NCI-H345 (cell line): Measurements from ENCODE around the gene ELF1.
"Not testable (repeated sequence)": the region's sequence is repeated elsewhere in the genome, so short reads cannot be mapped to it uniquely, and the experiment has no call there.

Experiments used
- DNase-seq: peaks from one replicate; lab custom pipeline; 2025; lab: John Stamatoyannopoulos, UW

Gene ELF1

DNA sequence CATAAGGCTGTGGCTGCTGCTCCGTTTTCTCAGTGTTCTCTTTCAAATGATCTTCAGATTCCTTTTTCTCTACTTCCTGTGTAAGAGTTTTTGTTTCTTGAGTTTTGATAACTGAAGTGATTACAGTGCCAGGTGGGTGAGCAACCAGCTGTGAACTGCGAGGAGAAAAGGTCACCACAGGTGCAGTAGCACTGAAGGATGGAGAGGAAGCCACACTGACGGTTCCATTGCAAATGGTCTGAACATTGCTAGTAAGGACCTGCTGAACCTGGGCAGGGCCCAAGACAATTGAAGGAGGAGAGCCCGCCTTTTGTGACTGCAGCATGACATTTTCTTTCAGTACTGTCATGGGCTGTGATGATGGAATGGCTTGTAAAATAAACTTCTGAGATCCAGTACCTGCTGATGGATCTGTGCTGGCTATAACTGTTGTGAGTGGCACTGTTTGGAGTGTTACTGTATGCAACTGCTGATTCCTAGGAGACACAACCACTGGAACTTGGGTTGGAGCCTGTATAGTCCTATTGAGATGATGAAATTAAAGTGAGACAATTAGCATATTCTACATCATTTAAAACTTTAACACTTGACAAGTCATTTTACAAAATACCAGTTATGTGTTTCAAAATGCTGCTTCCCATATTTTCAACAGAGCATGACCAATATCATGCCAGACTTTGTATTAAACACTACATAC, 85.5 kb downstream of the ELF1 start:
- DNase-seq = no peak

- DNase-seq = no peak
These were observed 86.9 kb downstream of the ELF1 start for GRCh38 chr13:40932252-40932651.

- no peak for DNase-seq
These were observed 87.4 kb downstream of the ELF1 start for GRCh38 chr13:40931719-40932118.

DNA sequence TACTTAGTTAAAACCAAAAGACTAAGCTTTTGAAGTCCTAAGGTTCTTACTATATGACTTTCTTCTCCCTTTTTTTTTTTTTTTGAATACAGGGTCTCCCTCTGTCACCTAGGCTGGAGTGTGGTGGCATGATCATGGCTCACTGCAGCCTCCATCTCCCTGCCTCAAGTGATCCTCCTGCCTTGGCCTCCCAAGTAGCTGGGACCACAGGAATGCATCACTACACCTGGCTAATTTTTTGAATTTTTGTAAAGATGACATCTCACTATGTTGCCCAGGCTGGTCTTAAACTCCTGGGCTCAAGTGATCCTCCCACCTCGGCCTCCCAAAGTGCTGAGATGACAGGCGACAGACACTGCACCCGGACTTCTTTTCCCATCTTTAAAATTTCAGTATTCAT, 89.2 kb downstream of the ELF1 start:
- DNase-seq = not testable (repeated sequence)

DNA sequence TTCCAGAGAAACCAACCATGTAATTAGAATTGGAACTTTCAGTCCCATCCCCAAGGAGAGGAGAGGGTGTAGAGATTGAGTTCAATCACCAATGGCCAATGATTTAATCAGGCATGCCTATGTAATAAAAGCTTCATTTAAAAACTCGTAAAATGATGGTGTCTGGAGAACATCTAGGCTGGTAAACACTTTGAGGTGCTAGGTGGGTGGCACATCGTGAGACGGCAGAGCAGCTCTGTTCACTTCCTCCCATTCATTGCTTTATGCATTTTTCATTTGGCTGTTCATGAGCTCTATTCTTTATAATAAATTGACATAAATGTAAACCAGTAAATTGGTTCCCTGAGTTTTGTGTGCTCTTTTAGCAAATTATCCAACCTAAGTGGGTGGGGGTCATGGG, 90.1 kb downstream of the ELF1 start:
- no peak for DNase-seq

- no peak for DNase-seq
These were observed 91.2 kb downstream of the ELF1 start for GRCh38 chr13:40927929-40928328.

- no peak for DNase-seq
These were observed 95.2 kb downstream of the ELF1 start for GRCh38 chr13:40923867-40924266.

- DNase-seq = no peak
These were observed 96.6 kb downstream of the ELF1 start for GRCh38 chr13:40922437-40923040.

- DNase-seq = no peak
These were observed 98.3 kb downstream of the ELF1 start for GRCh38 chr13:40920826-40921225.

GRCh38 chr13:40919901-40920300, 99.2 kb downstream of the ELF1 start:
- DNase-seq = not testable (repeated sequence)

GRCh38 chr13:40916207-40916998, 102.7 kb downstream of the ELF1 start:
- DNase-seq = no peak

DNA sequence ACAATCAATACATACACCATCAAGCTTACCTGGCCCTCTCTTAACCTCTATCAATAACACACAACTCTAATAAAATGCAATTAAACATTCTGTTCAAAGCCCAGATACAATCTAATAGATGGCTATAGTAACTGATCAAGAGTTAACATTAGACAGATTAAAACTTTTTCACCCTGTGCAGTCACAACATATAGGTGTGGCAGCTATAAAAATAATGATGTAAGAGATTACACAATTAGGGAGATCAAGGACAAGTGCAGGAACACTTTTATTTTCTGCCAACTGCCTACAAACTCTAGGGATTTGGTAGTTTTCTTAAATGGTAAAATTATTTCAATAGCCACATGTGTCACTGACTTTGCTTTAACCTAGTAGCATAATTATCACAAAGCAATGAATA, 104.3 kb downstream of the ELF1 start:
- not testable (repeated sequence) for DNase-seq

DNA sequence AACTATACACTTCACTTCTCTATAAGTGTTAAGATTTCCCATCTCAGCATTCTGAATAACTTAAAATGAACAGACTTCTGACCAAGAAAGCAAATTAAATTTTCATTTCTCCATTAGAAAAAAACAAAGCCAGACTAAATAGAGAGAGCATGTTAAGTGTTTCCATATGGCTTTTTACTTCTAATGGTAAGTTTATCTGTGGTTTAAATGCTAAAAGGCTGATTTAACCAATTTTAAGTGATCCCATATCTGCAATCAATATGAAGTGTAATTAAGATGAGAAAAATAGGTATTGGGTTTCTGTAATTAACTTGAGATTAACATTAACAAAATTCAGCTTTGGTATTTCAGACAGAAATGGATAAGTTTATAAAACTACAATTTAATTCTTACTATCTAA, 107.8 kb downstream of the ELF1 start:
- DNase-seq = no peak

- no peak for DNase-seq
These were observed 108.6 kb downstream of the ELF1 start for GRCh38 chr13:40910324-40911050.

- DNase-seq = not testable (repeated sequence)
These were observed 109.4 kb downstream of the ELF1 start for GRCh38 chr13:40909541-40910200.

DNA sequence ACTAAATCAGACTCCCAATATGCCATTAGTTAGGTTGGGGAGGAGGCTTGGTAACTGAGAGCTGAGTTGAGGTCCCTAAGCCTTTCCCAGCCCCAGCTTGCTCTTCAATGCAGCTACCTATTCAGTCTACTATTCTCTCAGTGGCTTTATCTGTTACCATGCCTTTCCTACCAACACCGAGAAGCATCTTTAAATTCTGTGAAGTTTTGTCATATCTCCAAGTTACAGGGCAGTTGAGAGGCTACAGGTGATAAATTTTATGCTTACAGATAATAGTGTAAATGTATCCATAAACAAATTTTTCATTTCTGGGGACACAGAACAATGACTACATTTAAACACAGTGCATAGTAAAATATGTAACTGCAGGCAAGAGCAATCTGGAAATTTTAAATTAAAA, 110.6 kb downstream of the ELF1 start:
- DNase-seq = no peak

DNA sequence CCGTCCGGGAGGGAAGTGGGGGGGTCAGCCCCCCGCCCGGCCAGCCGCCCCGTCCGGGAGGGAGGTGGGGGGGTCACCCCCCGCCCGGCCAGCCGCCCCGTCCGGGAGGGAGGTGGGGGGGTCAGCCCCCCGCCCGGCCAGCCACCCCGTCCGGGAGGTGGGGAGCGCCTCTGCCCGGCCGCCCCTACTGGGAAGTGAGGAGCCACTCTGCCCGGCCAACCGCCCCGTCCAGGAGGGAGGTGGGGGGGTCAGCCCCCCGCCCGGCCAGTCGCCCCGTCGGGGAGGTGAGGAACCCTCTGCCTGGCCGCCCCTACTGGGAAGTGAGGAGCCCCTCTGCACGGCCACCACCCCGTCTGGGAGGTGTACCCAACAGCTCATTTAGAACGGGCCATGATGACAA, 118.1 kb downstream of the ELF1 start:
- not testable (repeated sequence) for DNase-seq

GRCh38 chr13:40900568-40900967, 118.5 kb downstream of the ELF1 start:
- DNase-seq = not testable (repeated sequence)

DNA sequence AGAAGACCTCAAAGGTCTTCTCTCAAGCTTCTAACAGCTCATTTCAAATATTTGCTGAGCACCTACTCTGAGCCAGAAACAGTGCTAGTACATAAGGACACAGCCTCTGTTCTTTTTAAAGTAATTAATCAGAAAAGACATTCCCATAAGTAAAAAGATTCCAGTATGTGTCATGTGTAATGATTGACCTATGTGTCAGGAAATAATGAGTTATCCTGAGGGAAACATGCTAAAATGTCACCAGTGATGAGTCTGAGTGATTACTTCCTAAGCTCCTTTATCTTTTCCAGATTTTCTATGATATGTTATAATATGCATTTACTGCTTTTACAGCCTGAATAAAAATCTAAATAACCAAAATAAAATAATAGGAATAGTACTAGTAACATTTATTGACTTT, 122.1 kb downstream of the ELF1 start:
- no peak for DNase-seq

DNA sequence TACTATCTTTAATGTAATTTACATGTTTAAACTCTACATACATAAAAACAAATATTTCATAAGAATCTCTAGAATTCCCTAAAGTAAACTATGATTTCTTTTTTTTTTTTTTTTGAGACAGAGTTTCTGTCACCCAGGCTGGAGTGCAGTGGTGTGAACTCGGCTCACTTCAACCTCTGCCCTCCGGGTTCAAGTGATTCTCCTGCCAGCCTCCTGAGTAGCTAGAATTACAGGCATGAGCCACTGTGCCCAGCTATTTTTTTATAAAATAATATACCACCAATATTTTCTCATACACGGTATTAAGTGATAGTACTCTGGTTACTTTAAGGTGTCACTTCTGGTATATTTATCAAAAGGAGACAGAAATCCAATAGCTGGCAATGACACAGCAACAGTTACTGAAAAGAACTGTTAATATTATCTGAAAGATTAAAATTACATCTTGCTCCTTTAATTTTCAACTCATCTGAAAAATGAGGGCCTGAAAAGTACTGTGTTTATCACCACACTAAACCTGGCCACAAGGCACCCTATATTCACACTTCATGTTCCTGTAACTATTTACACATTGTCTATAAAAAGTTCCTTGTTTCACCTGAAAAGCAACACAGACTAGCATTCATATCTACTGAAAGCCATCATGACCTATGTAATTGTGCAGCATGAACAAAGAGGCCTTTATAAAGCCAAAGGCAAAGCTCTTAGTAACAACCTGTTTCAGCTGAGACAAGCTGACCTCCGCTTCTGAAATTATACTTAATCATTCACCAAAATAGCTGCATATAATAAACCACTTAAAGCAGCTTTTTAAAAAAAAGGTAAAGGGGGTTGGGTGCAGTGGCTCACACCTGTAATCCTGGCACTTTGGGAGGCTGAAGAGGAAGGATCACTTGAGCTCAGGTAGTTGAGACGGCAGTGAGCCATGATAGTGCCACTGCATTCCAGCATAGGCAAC, 123.6 kb downstream of the ELF1 start:
- DNase-seq = no peak

DNA sequence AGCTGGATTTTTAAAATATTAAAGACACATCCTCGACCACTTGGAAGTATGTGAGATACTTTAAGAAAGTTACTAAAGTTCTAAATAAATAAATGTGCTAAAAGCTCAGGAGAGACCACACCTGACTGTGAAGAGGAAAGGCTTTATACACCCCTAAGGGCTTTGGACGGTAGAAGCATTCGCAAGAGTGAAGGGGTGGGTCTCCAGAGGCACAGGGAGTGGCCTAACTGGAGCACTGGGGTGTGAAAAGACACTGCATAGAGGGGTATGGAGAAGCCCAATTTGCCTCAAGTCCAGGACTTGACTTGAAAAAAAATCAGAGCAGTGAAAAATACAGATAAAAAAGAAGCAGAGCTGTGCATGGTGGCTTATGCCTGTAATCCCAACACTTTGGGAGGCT, 125.5 kb downstream of the ELF1 start:
- DNase-seq = not testable (repeated sequence)
